GM10266 (cell line): ENCODE measurements around the gene PHF23.

Source experiments
- DNase-seq: peaks from one replicate; pipeline ENCODE4 v3.0.0; 2012; ENCODE audit errors: extremely low spot score
- TF ChIP-seq, protein P1 (sequence below): IDR thresholded peaks from 2 replicates; pipeline ENCODE4 v1.5.1; 2012; ENCODE audit warnings: mild to moderate bottlenecking, low read depth; ENCODE audit not compliant: control insufficient read depth, insufficient read depth; ENCODE audit errors: missing control alignments

PHF23 gene

DNA sequence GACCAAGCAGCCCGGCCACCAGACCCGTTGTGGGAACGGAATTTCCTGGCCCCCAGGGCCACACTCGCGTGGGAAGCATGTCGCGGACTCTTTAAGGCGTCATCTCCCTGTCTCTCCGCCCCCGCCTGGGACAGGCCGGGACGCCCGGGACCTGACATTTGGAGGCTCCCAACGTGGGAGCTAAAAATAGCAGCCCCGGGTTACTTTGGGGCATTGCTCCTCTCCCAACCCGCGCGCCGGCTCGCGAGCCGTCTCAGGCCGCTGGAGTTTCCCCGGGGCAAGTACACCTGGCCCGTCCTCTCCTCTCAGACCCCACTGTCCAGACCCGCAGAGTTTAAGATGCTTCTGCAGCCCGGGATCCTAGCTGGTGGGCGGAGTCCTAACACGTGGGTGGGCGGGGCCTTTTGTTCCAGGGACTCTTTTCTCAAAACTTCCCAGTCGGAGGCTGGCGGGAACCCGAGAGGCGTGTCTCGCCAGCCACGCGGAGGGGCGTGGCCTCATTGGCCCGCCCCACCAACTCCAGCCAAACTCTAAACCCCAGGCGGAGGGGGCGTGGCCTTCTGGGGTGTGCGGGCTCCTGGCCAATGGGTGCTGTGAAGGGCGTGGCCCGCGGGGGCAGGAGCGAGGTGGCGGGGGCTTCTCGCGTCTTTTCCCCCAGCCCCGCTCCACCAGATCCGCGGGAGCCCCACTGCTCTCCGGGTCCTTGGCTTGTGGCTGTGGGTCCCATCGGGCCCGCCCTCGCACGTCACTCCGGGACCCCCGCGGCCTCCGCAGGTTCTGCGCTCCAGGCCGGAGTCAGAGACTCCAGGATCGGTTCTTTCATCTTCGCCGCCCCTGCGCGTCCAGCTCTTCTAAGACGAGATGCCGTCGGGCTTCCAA is 42.1 kb upstream of the PHF23 start, which contains the start of gene SLC2A4:
SLC2A4 (plus strand) TSS at position 645 of the 879 bp plus-strand sequence; CDS start at position 862, 217 bp downstream.
- TF ChIP-seq, protein P1, sequence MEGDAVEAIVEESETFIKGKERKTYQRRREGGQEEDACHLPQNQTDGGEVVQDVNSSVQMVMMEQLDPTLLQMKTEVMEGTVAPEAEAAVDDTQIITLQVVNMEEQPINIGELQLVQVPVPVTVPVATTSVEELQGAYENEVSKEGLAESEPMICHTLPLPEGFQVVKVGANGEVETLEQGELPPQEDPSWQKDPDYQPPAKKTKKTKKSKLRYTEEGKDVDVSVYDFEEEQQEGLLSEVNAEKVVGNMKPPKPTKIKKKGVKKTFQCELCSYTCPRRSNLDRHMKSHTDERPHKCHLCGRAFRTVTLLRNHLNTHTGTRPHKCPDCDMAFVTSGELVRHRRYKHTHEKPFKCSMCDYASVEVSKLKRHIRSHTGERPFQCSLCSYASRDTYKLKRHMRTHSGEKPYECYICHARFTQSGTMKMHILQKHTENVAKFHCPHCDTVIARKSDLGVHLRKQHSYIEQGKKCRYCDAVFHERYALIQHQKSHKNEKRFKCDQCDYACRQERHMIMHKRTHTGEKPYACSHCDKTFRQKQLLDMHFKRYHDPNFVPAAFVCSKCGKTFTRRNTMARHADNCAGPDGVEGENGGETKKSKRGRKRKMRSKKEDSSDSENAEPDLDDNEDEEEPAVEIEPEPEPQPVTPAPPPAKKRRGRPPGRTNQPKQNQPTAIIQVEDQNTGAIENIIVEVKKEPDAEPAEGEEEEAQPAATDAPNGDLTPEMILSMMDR: no peak
- peak; percentile 97 for DNase-seq

DNA sequence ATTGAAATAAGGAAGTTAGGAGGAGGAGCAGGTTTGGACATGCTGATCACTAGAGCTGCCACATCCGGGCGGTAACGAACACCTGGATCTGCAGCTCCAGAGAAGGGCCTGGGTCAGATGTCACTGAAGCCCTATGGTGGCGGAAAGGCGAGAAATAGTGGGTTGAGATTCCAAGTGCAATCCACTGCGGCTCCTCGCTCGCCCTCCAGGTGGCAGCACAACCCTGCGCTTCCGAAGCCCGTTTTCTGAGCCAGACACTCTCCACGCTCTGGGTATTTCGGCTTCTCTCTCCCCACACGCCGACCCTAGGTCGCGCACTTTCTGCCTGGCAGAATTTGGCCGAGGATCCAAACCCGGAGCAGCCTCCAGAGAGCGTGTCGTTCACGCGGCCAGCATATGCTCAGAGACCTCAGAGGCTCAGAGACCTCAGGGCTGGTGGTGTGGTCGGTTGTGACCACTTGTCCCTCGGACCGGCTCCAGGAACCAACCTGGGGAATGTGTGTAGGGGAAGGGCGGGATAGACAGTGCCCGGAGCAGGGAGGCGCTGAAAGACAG is 41.3 kb upstream of the PHF23 start:
- TF ChIP-seq, protein P1: peak; percentile 82
- peak; percentile 85 for DNase-seq

DNA sequence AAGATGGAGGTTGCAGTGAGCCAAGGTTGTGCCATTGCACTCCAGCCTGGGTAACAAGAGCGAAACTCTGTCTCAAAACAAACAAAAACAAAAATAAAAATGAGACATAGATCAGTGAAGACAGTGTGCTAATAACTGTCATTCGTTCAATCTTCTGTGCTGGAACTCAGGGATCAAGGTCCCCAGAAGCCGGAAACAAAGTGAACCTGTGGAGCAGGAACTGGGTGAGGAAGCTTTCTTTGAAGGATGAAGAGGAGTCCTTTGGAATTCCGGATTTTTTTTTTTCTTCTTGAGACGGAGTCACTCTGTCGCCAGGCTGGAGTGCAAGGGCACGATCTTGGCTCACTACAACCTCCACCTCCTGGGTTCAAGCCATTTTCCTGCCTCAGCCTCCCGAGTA is 40.2 kb upstream of the PHF23 start:
- TF ChIP-seq, protein P1: no peak
- no peak for DNase-seq

DNA sequence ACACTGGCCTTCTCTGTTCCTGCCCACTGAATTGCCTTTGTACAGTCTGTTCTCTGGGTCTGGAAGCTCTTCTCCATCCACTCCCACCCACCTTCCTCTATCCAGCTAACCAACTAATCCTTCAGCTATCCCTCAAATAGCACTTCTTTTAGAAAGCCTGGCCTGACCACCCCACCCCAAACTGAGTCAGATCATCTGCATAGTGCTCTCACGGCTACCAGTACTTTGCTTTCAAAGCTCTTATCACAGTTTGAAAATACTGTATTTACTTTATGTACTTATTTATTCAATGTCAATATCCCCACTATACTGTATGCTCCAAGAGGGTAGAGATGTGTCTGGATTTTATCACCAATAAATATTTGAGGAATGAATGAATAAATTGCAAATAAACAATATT is 27.5 kb upstream of the PHF23 start:
- DNase-seq: no peak
- TF ChIP-seq, protein P1: no peak

DNA sequence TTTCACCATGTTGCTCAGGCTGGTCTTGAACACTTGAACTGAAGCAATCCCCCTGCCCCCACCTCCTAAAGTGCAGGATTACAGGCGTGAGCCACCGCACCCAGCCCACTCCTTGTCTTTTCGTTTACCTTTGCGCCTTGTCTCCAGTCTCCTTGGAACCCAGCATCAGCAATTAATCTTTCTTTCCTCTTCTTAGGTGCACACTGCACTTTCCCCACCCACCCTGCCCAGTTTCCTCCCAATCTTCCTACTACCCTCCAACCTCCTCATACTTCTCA is 24.5 kb upstream of the PHF23 start:
- DNase-seq: no peak
- TF ChIP-seq, protein P1: no peak

DNA sequence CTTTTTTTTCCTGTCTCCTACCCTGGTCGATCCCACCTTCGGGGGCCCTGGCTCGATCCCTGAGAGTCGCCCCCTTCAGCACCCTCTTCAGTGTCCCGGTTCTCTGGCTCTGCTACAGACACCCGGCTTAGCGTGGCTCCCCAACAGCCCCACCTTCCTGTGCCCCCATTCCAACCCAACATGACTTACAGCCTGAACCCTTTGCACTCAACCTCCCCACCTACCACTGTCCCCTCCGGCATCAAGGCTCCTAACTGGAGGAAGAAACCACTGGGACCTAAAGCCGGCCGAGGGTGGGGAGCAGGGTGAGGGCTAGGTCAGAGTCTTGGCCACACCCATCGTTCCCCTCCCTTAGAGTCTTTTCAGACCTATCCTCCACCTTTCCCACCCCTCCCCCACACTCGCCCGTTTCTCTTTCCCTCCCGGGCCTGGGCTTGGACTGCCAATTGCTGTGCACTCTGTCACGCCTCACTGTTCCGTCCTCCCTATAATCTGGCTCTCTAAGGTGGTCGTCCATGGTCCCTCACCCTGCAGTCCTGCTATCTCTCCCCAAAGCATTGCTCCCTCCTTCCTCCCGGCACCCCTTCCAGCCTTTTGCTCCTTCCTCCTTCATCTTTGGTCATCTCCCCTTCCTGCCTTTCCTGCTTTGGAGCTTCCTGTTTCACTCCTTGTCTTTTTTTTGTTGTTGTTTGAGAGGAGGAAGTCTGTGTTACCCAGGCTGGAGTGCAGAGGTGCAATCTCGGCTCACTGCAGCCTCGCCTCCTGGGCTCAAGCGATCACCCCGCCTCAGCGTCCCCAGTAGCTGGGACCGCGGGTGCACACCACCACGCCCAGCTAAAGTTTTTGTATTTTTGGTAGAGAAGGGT is 23.9 kb upstream of the PHF23 start:
- TF ChIP-seq, protein P1: no peak
- DNase-seq: no peak
